A673 (cell line): ENCODE data around the gene RAPGEF4. TPM values are rescaled to one million over a fixed set of nuclear protein-coding genes. Genes with fewer than 3 reads are reported as not detected.

Source experiments
- BruUV-seq: library from RNA; stranded (reverse); fragments of 400-500 nt; replicated peaks from 2 replicates; lab custom pipeline; 2021; lab: Mats Ljungman, UMichigan
- CTCF ChIA-PET: fragments of 300-600 bp; sonication (Branson Sonifier 250); formaldehyde crosslinking; loops from one replicate; lab custom pipeline; 2022; ENCODE audit warnings: antibody characterized with exemption; lab: Charles Lee
- POLR2A ChIA-PET: fragments of 300-600 bp; sonication (Branson Sonifier 250); formaldehyde crosslinking; loops from one replicate; lab custom pipeline; 2022; ENCODE audit warnings: antibody characterized with exemption; ENCODE audit not compliant: low non-redundant PET; lab: Charles Lee
- DNase-seq: peaks from one replicate; pipeline ENCODE4 v3.0.0-alpha.2; 2015; ENCODE audit warnings: low spot score
- H3K27ac ChIP-seq: fragments of 200-600 bp; sonication (generic); 2 replicates; pipeline ENCODE4 v1.5.1; 2016; ENCODE audit warnings: mixed run types, low read depth, mild to moderate bottlenecking, mixed read lengths, antibody characterized with exemption, low read length; ENCODE audit not compliant: poor library complexity, severe bottlenecking
- H3K27me3 ChIP-seq: fragments of 200-600 bp; sonication (generic); replicated peaks from 2 replicates; pipeline ENCODE4 v1.6.1; 2017; ENCODE audit warnings: mixed run types, low read depth, mild to moderate bottlenecking, mixed read lengths, antibody characterized with exemption, low read length; ENCODE audit not compliant: insufficient read depth, poor library complexity
- H3K36me3 ChIP-seq: fragments of 200-600 bp; sonication (generic); 2 replicates; pipeline ENCODE4 v1.6.1; 2016; ENCODE audit warnings: mixed run types, mild to moderate bottlenecking, mixed read lengths, antibody characterized with exemption, low read length; ENCODE audit not compliant: insufficient read depth, poor library complexity, severe bottlenecking
- H3K4me1 ChIP-seq: fragments of 200-600 bp; sonication (generic); 2 replicates; pipeline ENCODE4 v1.6.1; 2017; ENCODE audit warnings: mixed run types, mild to moderate bottlenecking, mixed read lengths, antibody characterized with exemption, low read length; ENCODE audit not compliant: insufficient read depth, poor library complexity, severe bottlenecking
- H3K4me3 ChIP-seq: fragments of 200-600 bp; sonication (generic); 2 replicates; pipeline ENCODE4 v1.5.1; 2016; ENCODE audit warnings: low read depth, mixed run types, mild to moderate bottlenecking, mixed read lengths, low read length; ENCODE audit not compliant: poor library complexity, severe bottlenecking
- H3K9me3 ChIP-seq: fragments of 200-600 bp; sonication (generic); 2 replicates; pipeline ENCODE4 v1.6.1; 2016; ENCODE audit warnings: mixed run types, low read depth, mild to moderate bottlenecking, mixed read lengths, antibody characterized with exemption, low read length; ENCODE audit not compliant: poor library complexity, severe bottlenecking
- CTCF ChIP-seq: fragments of 300-800, 200-600 bp; sonication (generic); conservative IDR thresholded peaks from 2 replicates; pipeline ENCODE4 v1.5.1; 2017; ENCODE audit warnings: low read depth, mild to moderate bottlenecking, antibody characterized with exemption, low read length, moderate library complexity, mixed read lengths
- EZH2 ChIP-seq: fragments of 200-600 bp; sonication (generic); IDR thresholded peaks from 2 replicates; pipeline ENCODE4 v1.6.1; 2017; ENCODE audit warnings: borderline replicate concordance, low read depth, mild to moderate bottlenecking, mixed read lengths, antibody characterized with exemption, low read length; ENCODE audit not compliant: poor library complexity, severe bottlenecking
- intact Hi-C: fragments of 100-400 bp; cut with micrococcal nuclease; formaldehyde crosslinking; loops from one replicate; pipeline ENCODE4 v1.10.0; 2022; ENCODE audit not compliant: unreplicated experiment
- total RNA-seq: library from RNA; stranded (reverse); gene quantifications from 2 replicates; pipeline ENCODE4 v1.2.3, GENCODE V29; 2021

Gene RAPGEF4
- total RNA-seq, 1 experiment from 2014 or later, result 0.26 TPM

GRCh38 chr2:173028671-173029070, 293.0 kb downstream of the RAPGEF4 start:
- CTCF ChIA-PET, result interaction anchor here (0.6 to 1.5 kb wide), 2 partner anchors 144 to 182 kb away, joined by 3 to 5 read pairs; no protein-coding TSS in a partner anchor

GRCh38 chr2:173030561-173031490, 295.2 kb downstream of the RAPGEF4 start:
- intact Hi-C loops, result no loop called here
- CTCF ChIA-PET, result no interaction called here
- Histone ChIP-seq H3K36me3 (no peaks in the 10 kb centered on the region), H3K9me3 (no peaks in the 10 kb centered on the region), H3K4me3 (no peak overlapping the region), H3K4me1 (no peaks in the 10 kb centered on the region), H3K27ac (no peak overlapping the region), H3K27me3 (no peaks in the 10 kb centered on the region)
- TF ChIP-seq CTCF (no peak), EZH2 (no peak)
- no peak for DNase-seq
- POLR2A ChIA-PET, result no interaction called here
- no TSS peak for BruUV-seq

More at GRCh38 chr2:173028671-173029070, 293.0 kb downstream of the RAPGEF4 start:
- TF ChIP-seq EZH2, result no peak
- TF ChIP-seq CTCF, result no peak
- no peak for DNase-seq
- H3K4me1 ChIP-seq, result no peaks in the 10 kb centered on the region
- H3K36me3 ChIP-seq, result no peaks in the 10 kb centered on the region
- no peaks in the 10 kb centered on the region for H3K9me3 ChIP-seq
- no peaks in the 10 kb centered on the region for H3K27me3 ChIP-seq
- BruUV-seq, result no TSS peak
- no peak overlapping the region for H3K27ac ChIP-seq
- H3K4me3 ChIP-seq, result no peak overlapping the region
- POLR2A ChIA-PET, result no interaction called here
- intact Hi-C loops, result loop anchor here (5.0 to 10.0 kb wide), 4 partner anchors 49 to 1316 kb away; partner anchors contain the start of genes CDCA7 and MAP3K20

- DNase-seq, result no peak
- H3K27me3 ChIP-seq, result no peaks in the 10 kb centered on the region
- no peaks in the 10 kb centered on the region for H3K4me1 ChIP-seq
- no peaks in the 10 kb centered on the region for H3K9me3 ChIP-seq
- H3K27ac ChIP-seq, result no peak overlapping the region
- ChIA-PET POLR2A (no interaction called here), CTCF (no interaction called here)
- H3K36me3 ChIP-seq, result no peaks in the 10 kb centered on the region
- no peak for TF ChIP-seq EZH2
- TF ChIP-seq CTCF, result no peak
- BruUV-seq, result no TSS peak
- no peak overlapping the region for H3K4me3 ChIP-seq
- intact Hi-C loops, result no loop called here
Measured at GRCh38 chr2:173032032-173032431, 296.4 kb downstream of the RAPGEF4 start.
